Neural cell (in vitro differentiated cells): ENCODE data around the gene RGS10. TPM values are rescaled to one million over a fixed set of nuclear protein-coding genes. Genes with fewer than 3 reads are reported as not detected.

Experiments used
- H2AFZ ChIP-seq: fragments of 200-600, 300-800 bp; sonication (generic), shearing (Covaris generic); 2 replicates; pipeline ENCODE4 v1.6.0; 2014; ENCODE audit warnings: low read depth, mild to moderate bottlenecking, antibody characterized with exemption, low read length, moderate library complexity
- H3F3A ChIP-seq: fragments of 200-600 bp; shearing (Covaris generic); 2 replicates; pipeline ENCODE4 v1.6.1; 2016; ENCODE audit warnings: mild to moderate bottlenecking, moderate library complexity, mixed read lengths, antibody characterized with exemption, low read length; ENCODE audit not compliant: insufficient read depth, poor library complexity, severe bottlenecking
- H3K27ac ChIP-seq: fragments of 200-600, 300-800 bp; sonication (generic), shearing (Covaris generic); 2 replicates; pipeline ENCODE4 v1.5.1; 2014; ENCODE audit warnings: mild to moderate bottlenecking, low read length, moderate library complexity
- H3K27me3 ChIP-seq: fragments of 300-800, 200-600 bp; sonication (generic), shearing (Covaris generic); 2 replicates; pipeline ENCODE4 v1.6.0; 2014; ENCODE audit warnings: mild to moderate bottlenecking, low read depth, low read length, moderate library complexity; ENCODE audit not compliant: insufficient read depth
- H3K36me3 ChIP-seq: fragments of 300-800, 200-600 bp; sonication (generic), shearing (Covaris generic); 2 replicates; pipeline ENCODE4 v1.5.1; 2014; ENCODE audit warnings: mild to moderate bottlenecking, antibody characterized with exemption, low read length, moderate library complexity; ENCODE audit not compliant: insufficient read depth
- H3K4me2 ChIP-seq: fragments of 300-800, 200-600 bp; sonication (generic), shearing (Covaris generic); 2 replicates; pipeline ENCODE4 v1.6.0; 2014; ENCODE audit warnings: mild to moderate bottlenecking, low read length
- H3K4me3 ChIP-seq: fragments of 300-800, 200-600 bp; sonication (generic), shearing (Covaris generic); 2 replicates; pipeline ENCODE4 v1.5.1; 2014; ENCODE audit warnings: mild to moderate bottlenecking, low read length, moderate library complexity
- H3K79me2 ChIP-seq: fragments of 200-600 bp; shearing (Covaris generic); replicated peaks from 2 replicates; pipeline ENCODE4 v1.6.0; 2014; ENCODE audit warnings: mild to moderate bottlenecking, low read length, moderate library complexity; ENCODE audit not compliant: insufficient read depth
- H3K9ac ChIP-seq: fragments of 300-800, 200-600 bp; sonication (generic), shearing (Covaris generic); 2 replicates; pipeline ENCODE4 v1.6.1; 2016; ENCODE audit warnings: mild to moderate bottlenecking, low read length, mixed read lengths
- H3K9me2 ChIP-seq: fragments of 200-600 bp; shearing (Covaris generic); 2 replicates; pipeline ENCODE4 v1.6.1; 2016; ENCODE audit warnings: mild to moderate bottlenecking, low read length, mixed read lengths; ENCODE audit not compliant: insufficient read depth
- H3K9me3 ChIP-seq: fragments of 200-600, 300-800 bp; sonication (generic), shearing (Covaris generic); 2 replicates; pipeline ENCODE4 v1.6.1; 2016; ENCODE audit warnings: mild to moderate bottlenecking, mixed run types, low read length, moderate library complexity, mixed read lengths
- H4K20me1 ChIP-seq: fragments of 200-600 bp; shearing (Covaris generic); 2 replicates; pipeline ENCODE4 v1.6.1; 2016; ENCODE audit warnings: mild to moderate bottlenecking, mixed run types; ENCODE audit not compliant: insufficient read depth
- CTCF ChIP-seq: fragments of 450-650 bp; IDR thresholded peaks from 2 replicates; pipeline ENCODE4 v1.5.1; 2014; ENCODE audit warnings: antibody characterized with exemption, mild to moderate bottlenecking, moderate library complexity; ENCODE audit not compliant: poor library complexity, severe bottlenecking
- EP300 ChIP-seq: fragments of 450-650 bp; conservative IDR thresholded peaks from 2 replicates; pipeline ENCODE4 v1.6.1; 2014; ENCODE audit warnings: antibody characterized with exemption, mild to moderate bottlenecking, moderate library complexity; ENCODE audit not compliant: poor library complexity, severe bottlenecking
- EZH2 ChIP-seq: fragments of 200-600, 300-800 bp; shearing (Covaris generic), sonication (generic); IDR thresholded peaks from 2 replicates; pipeline ENCODE4 v1.6.1; 2014; ENCODE audit warnings: antibody characterized with exemption, low read length, borderline replicate concordance, mild to moderate bottlenecking; ENCODE audit not compliant: insufficient read depth, poor library complexity, severe bottlenecking
- MXI1 ChIP-seq: fragments of 450-650 bp; conservative IDR thresholded peaks from 2 replicates; pipeline ENCODE4 v1.6.1; 2014; ENCODE audit warnings: antibody characterized with exemption, mild to moderate bottlenecking; ENCODE audit not compliant: poor library complexity, severe bottlenecking
- POLR2AphosphoS5 ChIP-seq: IDR thresholded peaks from 2 replicates; pipeline ENCODE4 v1.6.1; 2012
- RAD21 ChIP-seq: fragments of 450-650 bp; conservative IDR thresholded peaks from 2 replicates; pipeline ENCODE4 v1.6.1; 2014; ENCODE audit warnings: antibody characterized with exemption, mild to moderate bottlenecking, moderate library complexity
- REST ChIP-seq: IDR thresholded peaks from 2 replicates; pipeline ENCODE4 v1.6.1; 2012; ENCODE audit warnings: borderline replicate concordance
- SMC3 ChIP-seq: fragments of 450-650 bp; conservative IDR thresholded peaks from 2 replicates; pipeline ENCODE4 v1.6.1; 2014; ENCODE audit warnings: antibody characterized with exemption, mild to moderate bottlenecking, moderate library complexity; ENCODE audit not compliant: poor library complexity
- TAF1 ChIP-seq: IDR thresholded peaks from 2 replicates; pipeline ENCODE4 v1.6.1; 2012; ENCODE audit warnings: low read depth
- polyA plus RNA-seq: library from polyadenylated mRNA; depleted of rRNA; stranded (reverse); fragments of >200 nt; gene quantifications from 2 replicates; pipeline ENCODE4 v1.2.3, GENCODE V29; 2014

The RGS10 gene
- polyA plus RNA-seq, 1 donor from 2014 or later, result 2.6 TPM

GRCh38 chr10:119499677-119500002 is 42.9 kb downstream of the RGS10 start:
- H4K20me1 ChIP-seq, result no peaks in the 10 kb centered on the region
- H3K4me3 ChIP-seq, result no peak overlapping the region
- no peaks in the 10 kb centered on the region for H3K9me2 ChIP-seq
- no peak overlapping the region for H3K9ac ChIP-seq
- H2AFZ ChIP-seq, result no peak overlapping the region
- H3K36me3 ChIP-seq, result no peaks in the 10 kb centered on the region
- no peaks in the 10 kb centered on the region for H3F3A ChIP-seq
- no peaks in the 10 kb centered on the region for H3K79me2 ChIP-seq
- TF ChIP-seq TAF1, result no peak
- no peak for TF ChIP-seq MXI1
- TF ChIP-seq RAD21, result no peak
- H3K27ac ChIP-seq, result no peak overlapping the region
- no peak overlapping the region for H3K4me2 ChIP-seq
- H3K9me3 ChIP-seq, result no peaks in the 10 kb centered on the region
- H3K27me3 ChIP-seq, result no peaks in the 10 kb centered on the region

- Histone ChIP-seq H3K27ac (no peak overlapping the region), H3K4me2 (no peak overlapping the region), H4K20me1 (no peaks in the 10 kb centered on the region), H3K9me2 (no peaks in the 10 kb centered on the region), H3K36me3 (no peaks in the 10 kb centered on the region), H3K9ac (no peak overlapping the region), H2AFZ (no peak overlapping the region), H3F3A (no peaks in the 10 kb centered on the region), H3K4me3 (no peak overlapping the region), H3K9me3 (no peaks in the 10 kb centered on the region), H3K27me3 (no peaks in the 10 kb centered on the region), H3K79me2 (no peaks in the 10 kb centered on the region)
- TF ChIP-seq CTCF (no peak), EP300 (no peak), EZH2 (no peak), SMC3 (no peak), POLR2AphosphoS5 (no peak), TAF1 (no peak), REST (no peak), MXI1 (no peak), RAD21 (no peak)
Observed at GRCh38 chr10:119498889-119499676, 43.4 kb downstream of the RGS10 start.
